B cell (primary cell): Measurements from ENCODE around the gene MED16. TPM values are rescaled to one million over a fixed set of nuclear protein-coding genes. Genes with fewer than 3 reads are reported as not detected.

ENCODE experiments used
- ATAC-seq: fragments of 200-7000 bp; cut with Tn5 transposase; one replicate; pipeline ENCODE4 v1.10.0; 2021; ENCODE audit warnings: low read depth, mild to moderate bottlenecking, moderate number of reproducible peaks, moderate library complexity
- CTCF ChIA-PET: fragments of 350-600 bp; sonication (Branson Sonifier 250); formaldehyde crosslinking; loops from one replicate; lab custom pipeline; 2021; ENCODE audit warnings: antibody characterized with exemption, inconsistent platforms; lab: Charles Lee
- POLR2A ChIA-PET: fragments of 350-600 bp; sonication (Branson Sonifier 250); formaldehyde crosslinking; loops from one replicate; lab custom pipeline; 2021; ENCODE audit warnings: antibody characterized with exemption; lab: Charles Lee
- DNase-seq: peaks from one replicate; pipeline ENCODE4 v3.0.0; 2013
- H2AFZ ChIP-seq: 2 replicates; pipeline ENCODE4 v1.6.1; 2012; ENCODE audit warnings: mild to moderate bottlenecking, low read depth, low read length; ENCODE audit not compliant: insufficient read depth, poor library complexity, severe bottlenecking
- H3K27ac ChIP-seq, 2 donors: 1 replicate in 1 of 2; 2 replicates in 1 of 2; pipeline ENCODE4 v1.5.1; 2012 to 2013; ENCODE audit warnings: low read length in 2 of 2, mild to moderate bottlenecking in 2 of 2, moderate library complexity in 1 of 2
- H3K27me3 ChIP-seq, 4 experiments: fragments of 200-600 bp in 1 of 4; sonication (generic) in 1 of 4; replicated peaks in 1 of 4; 1 replicate in 2 of 4; 2 replicates in 2 of 4; pipeline versions ENCODE4 v1.6.1 to v1.7.0; 2013 to 2016; ENCODE audit warnings: low read length in 3 of 4, mild to moderate bottlenecking in 2 of 4, mixed read lengths in 1 of 4, moderate library complexity in 1 of 4; ENCODE audit not compliant: insufficient read depth in 4 of 4, control insufficient read depth in 3 of 4; ENCODE audit errors: control extremely low read depth in 1 of 4
- H3K36me3 ChIP-seq, 2 experiments: replicated peaks in 1 of 2; 1 replicate in 1 of 2; 2 replicates in 1 of 2; pipeline versions ENCODE4 v1.6.1 to v1.7.1; 2013; ENCODE audit warnings: low read length in 1 of 2; ENCODE audit not compliant: insufficient read depth in 2 of 2, control insufficient read depth in 1 of 2; ENCODE audit errors: control extremely low read depth in 1 of 2, extremely low read depth in 1 of 2
- H3K4me1 ChIP-seq, 2 donors: fragments of 200-600 bp in 1 of 2; sonication (generic) in 1 of 2; 1 replicate in 1 of 2; 2 replicates in 1 of 2; pipeline versions ENCODE4 v1.5.1 to v1.6.1; 2013 to 2017; ENCODE audit warnings: low read length in 2 of 2; ENCODE audit not compliant: control insufficient read depth in 2 of 2, insufficient read depth in 2 of 2
- H3K4me2 ChIP-seq: replicated peaks from 2 replicates; pipeline ENCODE3; 2012; ENCODE audit warnings: mild to moderate bottlenecking, low read depth, low read length; ENCODE audit not compliant: poor library complexity, severe bottlenecking
- H3K4me3 ChIP-seq, 5 experiments: fragments of 200-600 bp in 1 of 5; sonication (generic) in 1 of 5; 1 replicate in 3 of 5; 2 replicates in 2 of 5; pipeline versions ENCODE4 v1.5.1 to v1.7.0; 2011 to 2016; ENCODE audit warnings: low read length in 4 of 5, mild to moderate bottlenecking in 4 of 5, low read depth in 2 of 5, control low read depth in 1 of 5, moderate library complexity in 1 of 5; ENCODE audit not compliant: insufficient read depth in 1 of 5; ENCODE audit errors: control extremely low read depth in 1 of 5, extremely low read depth in 1 of 5
- H3K79me2 ChIP-seq: fragments of 200-600 bp; sonication (generic); one replicate; pipeline ENCODE4 v1.6.0; 2016; ENCODE audit warnings: low read length; ENCODE audit not compliant: control insufficient read depth, insufficient read depth
- H3K9ac ChIP-seq: fragments of 200-600 bp; sonication (generic); 2 replicates; pipeline ENCODE4 v1.6.1; 2017; ENCODE audit warnings: mild to moderate bottlenecking, low read length, moderate library complexity
- H3K9me3 ChIP-seq, 3 donors: one replicate each; pipeline versions ENCODE4 v1.6.1 to v1.7.1; 2013; ENCODE audit warnings: low read length in 2 of 3; ENCODE audit not compliant: control insufficient read depth in 2 of 3, insufficient read depth in 1 of 3; ENCODE audit errors: control extremely low read depth in 1 of 3
- H4K20me1 ChIP-seq: 2 replicates; pipeline ENCODE4 v1.6.0; 2012; ENCODE audit warnings: mild to moderate bottlenecking, low read length; ENCODE audit not compliant: insufficient read depth, control insufficient read depth, poor library complexity, severe bottlenecking
- H3K27ac Mint-ChIP-seq: one replicate; pipeline ENCODE4 v1.8.0; 2021; ENCODE audit warnings: mixed read lengths
- H3K27me3 Mint-ChIP-seq: one replicate; pipeline ENCODE4 v1.8.0; 2021; ENCODE audit warnings: mixed read lengths
- H3K4me1 Mint-ChIP-seq: one replicate; pipeline ENCODE4 v1.8.0; 2021; ENCODE audit warnings: mixed read lengths
- H3K4me3 Mint-ChIP-seq: one replicate; pipeline ENCODE4 v1.8.0; 2021; ENCODE audit warnings: mixed read lengths
- H3K9me3 Mint-ChIP-seq: one replicate; pipeline ENCODE4 v1.8.0; 2022; ENCODE audit warnings: mixed read lengths; ENCODE audit not compliant: insufficient read depth
- EZH2 ChIP-seq: IDR thresholded peaks from 2 replicates; pipeline ENCODE4 v1.6.1; 2012; ENCODE audit warnings: borderline replicate concordance, low read depth, mild to moderate bottlenecking, moderate library complexity, low read length; ENCODE audit not compliant: insufficient read depth, poor library complexity, severe bottlenecking
- WGBS: methylation state at CpG from one replicate; pipeline ENCODE4 v1.1.5; 2013; ENCODE audit warnings: missing lambda C conversion rate; ENCODE audit not compliant: insufficient coverage; 5-methylcytosine and 5-hydroxymethylcytosine counted together
- intact Hi-C: fragments of 100-400 bp; cut with micrococcal nuclease; formaldehyde crosslinking; loops from one replicate; pipeline ENCODE4 v1.10.0; 2022
- polyA plus RNA-seq: library from polyadenylated mRNA; depleted of rRNA; stranded (reverse); fragments of >200 nt; gene quantifications from 2 replicates; pipeline ENCODE4 v1.2.3, GENCODE V29; 2012
- total RNA-seq, 2 donors: library from RNA; stranded (reverse); fragments of 120-200 nt in 1 of 2; gene quantifications; 1 replicate in 1 of 2; 2 replicates in 1 of 2; pipeline versions ENCODE4 v1.2.3 to v1.2.4, GENCODE V29; 2013 to 2022
- TF ChIP-seq, protein P1 (sequence below): fragments of 200-600 bp; IDR thresholded peaks from one replicate; pipeline ENCODE4 v1.8.0; 2022; ENCODE audit warnings: antibody characterized with exemption, mild to moderate bottlenecking

Gene MED16
- total and polyA plus RNA-seq, 2 donors (not counting 1 experiment from before 2014, with no cell fraction given): 85.0 to 85.3 TPM

- peaks cover 11% of the 10 kb centered on the region for H3K27me3 Mint-ChIP-seq
- no peak within 1 kb of the TSS for H3K4me2 ChIP-seq
- H2AFZ ChIP-seq: no peak within 1 kb of the TSS
- DNase-seq: no peak
- no peaks in the 10 kb centered on the region for H3K36me3 ChIP-seq
- no peaks in the 10 kb centered on the region for H3K79me2 ChIP-seq
- H3K27ac Mint-ChIP-seq: no peak within 1 kb of the TSS
- no peak within 1 kb of the TSS for H3K4me3 ChIP-seq
- ChIA-PET POLR2A (interaction anchor here (0.6 kb wide), 1 partner anchor 165 kb away, joined by 3 read pairs; the partner anchor contains the start of gene RNF126), CTCF (no interaction called here)
- H4K20me1 ChIP-seq: no peaks in the 10 kb centered on the region
- H3K27me3 ChIP-seq: peaks cover 0 to 45% (median 9%) of the 10 kb centered on the region in 4 experiments
- no peak within 1 kb of the TSS for H3K4me3 Mint-ChIP-seq
- intact Hi-C loops: no loop called here
- TF ChIP-seq, protein P1, sequence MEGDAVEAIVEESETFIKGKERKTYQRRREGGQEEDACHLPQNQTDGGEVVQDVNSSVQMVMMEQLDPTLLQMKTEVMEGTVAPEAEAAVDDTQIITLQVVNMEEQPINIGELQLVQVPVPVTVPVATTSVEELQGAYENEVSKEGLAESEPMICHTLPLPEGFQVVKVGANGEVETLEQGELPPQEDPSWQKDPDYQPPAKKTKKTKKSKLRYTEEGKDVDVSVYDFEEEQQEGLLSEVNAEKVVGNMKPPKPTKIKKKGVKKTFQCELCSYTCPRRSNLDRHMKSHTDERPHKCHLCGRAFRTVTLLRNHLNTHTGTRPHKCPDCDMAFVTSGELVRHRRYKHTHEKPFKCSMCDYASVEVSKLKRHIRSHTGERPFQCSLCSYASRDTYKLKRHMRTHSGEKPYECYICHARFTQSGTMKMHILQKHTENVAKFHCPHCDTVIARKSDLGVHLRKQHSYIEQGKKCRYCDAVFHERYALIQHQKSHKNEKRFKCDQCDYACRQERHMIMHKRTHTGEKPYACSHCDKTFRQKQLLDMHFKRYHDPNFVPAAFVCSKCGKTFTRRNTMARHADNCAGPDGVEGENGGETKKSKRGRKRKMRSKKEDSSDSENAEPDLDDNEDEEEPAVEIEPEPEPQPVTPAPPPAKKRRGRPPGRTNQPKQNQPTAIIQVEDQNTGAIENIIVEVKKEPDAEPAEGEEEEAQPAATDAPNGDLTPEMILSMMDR: no peak
- TF ChIP-seq EZH2: no peak
- H3K27ac ChIP-seq: no peak within 1 kb of the TSS
- H3K9me3 Mint-ChIP-seq: no peaks in the 10 kb centered on the region
- WGBS: 74% methylated on average over 33 of the region's 33 CpGs
- no peaks in the 10 kb centered on the region for H3K4me1 ChIP-seq
- H3K9ac ChIP-seq: no peak within 1 kb of the TSS
- no peaks in the 10 kb centered on the region for H3K4me1 Mint-ChIP-seq
- H3K9me3 ChIP-seq: peaks cover 0 to 6% (median 0%) of the 10 kb centered on the region in 3 donors
- no peak for ATAC-seq
Observed at GRCh38 chr19:827710-828321, 65.2 kb downstream of the MED16 start, which contains the start of gene AZU1. TSS of gene AZU1 (plus strand) at chr19:827837. CDS start at chr19:827847, 10 bp downstream.

DNA sequence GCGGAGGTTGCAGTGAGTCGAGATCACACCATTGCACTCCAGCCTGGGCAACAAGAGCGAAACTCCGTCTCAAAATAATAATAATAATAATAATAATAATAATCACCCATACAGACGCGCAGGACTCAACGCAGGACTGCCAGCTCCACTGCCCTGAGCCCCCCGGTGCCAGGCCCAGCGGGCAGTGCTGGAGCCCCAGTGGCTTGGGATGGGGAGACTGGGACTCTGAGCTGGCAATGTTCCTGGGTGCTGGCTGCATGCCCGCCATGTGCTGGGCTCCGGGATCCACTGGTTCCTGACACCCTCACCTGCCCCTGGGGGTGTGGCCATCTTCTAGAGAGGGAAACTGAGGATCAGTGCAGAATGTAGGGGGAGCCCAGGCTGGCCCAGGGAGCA, 65.7 kb downstream of the MED16 start:
- peaks cover 11% of the 10 kb centered on the region for H3K27me3 Mint-ChIP-seq

More for the DNA sequence above, 65.7 kb downstream of the MED16 start:
- Mint-ChIP-seq H3K4me1 (peaks cover 2% of the 10 kb centered on the region), H3K9me3 (no peaks in the 10 kb centered on the region), H3K4me3 (no peak overlapping the region), H3K27ac (no peak overlapping the region)
- H3K27me3 ChIP-seq: peaks cover 0 to 48% (median 10%) of the 10 kb centered on the region in 4 experiments
- TF ChIP-seq, protein P1: no peak
- no peak for TF ChIP-seq EZH2
- H3K9me3 ChIP-seq: peaks cover 0 to 6% (median 0%) of the 10 kb centered on the region in 3 donors
- intact Hi-C loops: no loop called here
- no peaks in the 10 kb centered on the region for H3K4me1 ChIP-seq
- H3K4me2 ChIP-seq: no peak overlapping the region
- H4K20me1 ChIP-seq: no peaks in the 10 kb centered on the region
- no peaks in the 10 kb centered on the region for H3K79me2 ChIP-seq
- no peak overlapping the region for H3K27ac ChIP-seq
- no peaks in the 10 kb centered on the region for H3K36me3 ChIP-seq
- CTCF ChIA-PET: interaction anchor here (1.4 kb wide), 1 partner anchor 93 kb away, joined by 3 read pairs; no protein-coding TSS in a partner anchor
- WGBS: 94% methylated on average over 5 of the region's 11 CpGs
- no peak overlapping the region for H3K9ac ChIP-seq
- H3K4me3 ChIP-seq: no peak overlapping the region
- POLR2A ChIA-PET: interaction anchor here (0.6 kb wide), 1 partner anchor 164 kb away, joined by 3 read pairs; the partner anchor contains the start of gene RNF126
- DNase-seq (no peak), ATAC-seq (no peak)
- no peak overlapping the region for H2AFZ ChIP-seq
